Cardiac fibroblast (primary cell): ENCODE measurements around the gene SNRNP27.

Experiments used
- DNase-seq, 2 donors: peaks; one replicate each; pipeline versions ENCODE4 v3.0.0 to v3.0.0-alpha.2; 2010; ENCODE audit warnings: low read depth in 2 of 2
- H3K4me3 ChIP-seq, 2 donors: replicated peaks in 1 of 2; 1 replicate in 1 of 2; 2 replicates in 1 of 2; pipeline ENCODE4 v1.5.1; 2011; ENCODE audit warnings: low read depth in 2 of 2, low read length in 2 of 2, mild to moderate bottlenecking in 2 of 2, moderate library complexity in 1 of 2
- CTCF ChIP-seq: IDR thresholded peaks from one replicate; pipeline ENCODE4 v1.5.1; 2011; ENCODE audit warnings: low read depth, mild to moderate bottlenecking, low read length, inconsistent platforms

Gene SNRNP27

GRCh38 chr2:69939722-69940121 is 46.0 kb downstream of the SNRNP27 start:
- no peak for TF ChIP-seq CTCF
- no peak for DNase-seq
- no peak overlapping the region for H3K4me3 ChIP-seq

- DNase-seq = no peak
- no peak overlapping the region for H3K4me3 ChIP-seq
- TF ChIP-seq CTCF = no peak
Observed at GRCh38 chr2:69940691-69941090, 46.9 kb downstream of the SNRNP27 start.

GRCh38 chr2:69943000-69943842 is 49.5 kb downstream of the SNRNP27 start:
- TF ChIP-seq CTCF = no peak
- H3K4me3 ChIP-seq = no peak overlapping the region
- no peak for DNase-seq

GRCh38 chr2:69943843-69944525 is 50.2 kb downstream of the SNRNP27 start:
- TF ChIP-seq CTCF = no peak
- no peak overlapping the region for H3K4me3 ChIP-seq
- DNase-seq = no peak

GRCh38 chr2:69944756-69945155 is 51.0 kb downstream of the SNRNP27 start:
- no peak for DNase-seq
- TF ChIP-seq CTCF = no peak
- no peak overlapping the region for H3K4me3 ChIP-seq

GRCh38 chr2:69945441-69945840 is 51.7 kb downstream of the SNRNP27 start:
- peak in 1 of 2 donors; percentile 51 for DNase-seq
- TF ChIP-seq CTCF = no peak
- no peak overlapping the region for H3K4me3 ChIP-seq
